GM19328 (cell line): ENCODE measurements around the gene GABBR2.
"Not testable (repeated sequence)": the region's sequence is repeated elsewhere in the genome, so short reads cannot be mapped to it uniquely, and the experiment has no call there.

Source experiments
- ATAC-seq: cut with Tn5 transposase; IDR thresholded peaks from one replicate; pipeline ENCODE4 v1.9.1; 2021; ENCODE audit warnings: mild to moderate bottlenecking, moderate library complexity; ENCODE audit not compliant: unreplicated experiment

GABBR2 gene

DNA sequence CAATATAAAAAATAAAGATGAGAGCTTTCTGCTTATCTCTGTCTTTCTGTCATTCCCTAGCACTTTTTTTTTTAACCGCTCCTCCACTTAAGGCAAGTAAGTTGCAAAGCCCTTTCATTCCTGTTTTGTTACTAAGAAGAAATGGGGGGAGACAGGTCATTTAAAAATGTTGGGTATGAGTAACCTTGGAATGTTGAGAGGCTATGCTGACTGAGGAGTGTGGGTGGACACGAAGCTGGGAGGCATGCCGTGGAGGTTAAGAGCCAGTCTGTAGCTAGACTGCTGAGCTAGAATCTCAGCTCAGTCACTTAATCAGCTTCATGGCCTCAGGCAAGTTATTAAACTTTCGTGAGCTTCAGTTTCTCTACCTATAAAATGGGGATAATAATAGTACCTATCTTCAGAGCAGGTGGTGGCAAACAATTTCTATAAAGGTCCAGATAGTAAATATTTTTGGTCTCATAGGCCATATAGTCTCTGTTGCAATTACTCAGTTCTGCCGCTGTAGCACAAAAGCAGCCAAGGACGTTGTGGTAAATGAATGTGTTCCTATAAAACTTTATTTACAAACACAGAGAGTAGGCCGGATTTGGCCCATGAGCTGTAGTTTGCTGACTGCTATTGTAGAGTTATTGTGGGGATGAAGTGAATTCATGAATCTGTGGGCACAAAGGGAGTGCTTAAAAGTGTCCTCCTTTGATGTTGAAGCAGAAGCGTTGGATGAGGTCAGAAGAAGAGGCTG lies 220.0 kb downstream of the GABBR2 start:
- ATAC-seq: no peak

DNA sequence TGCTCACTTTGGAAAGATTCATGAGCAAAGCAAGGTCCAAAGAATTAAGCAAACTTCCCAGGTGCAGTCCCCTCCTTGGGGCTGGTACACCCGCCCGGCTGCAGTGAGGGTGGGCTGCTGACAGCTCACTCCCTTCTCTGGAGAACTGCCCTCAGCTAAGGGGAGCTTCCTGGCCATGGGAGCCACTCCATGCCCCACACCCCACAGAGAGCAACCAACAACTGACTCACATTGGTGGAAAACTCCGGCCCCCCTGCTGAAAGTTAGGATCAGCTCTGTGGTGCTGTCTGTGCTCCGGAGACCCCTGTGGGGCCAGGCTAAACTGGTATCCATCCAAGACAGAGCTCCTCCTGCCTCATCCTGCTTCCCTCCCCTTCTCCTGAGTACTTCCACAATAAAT lies 223.0 kb downstream of the GABBR2 start:
- no peak for ATAC-seq

DNA sequence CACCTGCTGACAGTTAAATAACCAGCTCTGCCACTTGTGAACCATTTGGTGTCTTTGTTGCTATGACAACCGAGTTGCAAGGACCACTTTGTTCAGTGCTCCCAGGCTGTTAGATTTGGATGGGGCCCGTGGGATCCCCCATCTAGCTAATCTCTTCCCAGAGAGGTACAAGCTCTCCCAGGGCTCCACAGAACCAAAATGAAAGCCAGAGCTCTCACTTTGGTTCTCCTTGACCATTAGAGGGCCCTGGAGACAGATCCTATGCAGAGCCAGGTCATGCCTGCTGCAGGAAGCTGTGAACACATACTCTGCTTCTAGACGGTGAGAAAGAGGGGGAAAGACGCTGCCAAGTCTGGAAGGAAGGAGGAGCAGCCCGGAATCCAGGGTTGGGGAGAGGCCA lies 224.6 kb downstream of the GABBR2 start:
- no peak for ATAC-seq

DNA sequence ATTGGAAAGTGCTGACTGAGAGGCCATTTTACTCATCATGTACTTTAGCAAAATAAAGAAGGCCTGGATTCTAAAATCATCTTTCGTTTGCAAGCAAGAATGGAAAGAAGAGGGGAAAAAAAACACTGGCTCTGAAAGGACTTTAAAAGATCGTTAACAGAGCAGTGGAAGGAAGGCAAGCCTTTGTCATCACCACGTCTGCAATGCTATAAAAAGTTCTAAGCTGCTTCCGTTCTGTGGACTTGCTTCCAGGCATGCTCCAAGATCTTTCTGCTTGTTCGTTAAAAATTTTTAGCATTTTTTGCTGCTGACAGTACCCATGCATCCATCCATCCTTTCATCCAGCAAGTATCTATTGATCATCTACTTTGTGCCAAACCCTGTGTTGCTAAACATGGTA lies 226.5 kb downstream of the GABBR2 start:
- ATAC-seq: no peak

DNA sequence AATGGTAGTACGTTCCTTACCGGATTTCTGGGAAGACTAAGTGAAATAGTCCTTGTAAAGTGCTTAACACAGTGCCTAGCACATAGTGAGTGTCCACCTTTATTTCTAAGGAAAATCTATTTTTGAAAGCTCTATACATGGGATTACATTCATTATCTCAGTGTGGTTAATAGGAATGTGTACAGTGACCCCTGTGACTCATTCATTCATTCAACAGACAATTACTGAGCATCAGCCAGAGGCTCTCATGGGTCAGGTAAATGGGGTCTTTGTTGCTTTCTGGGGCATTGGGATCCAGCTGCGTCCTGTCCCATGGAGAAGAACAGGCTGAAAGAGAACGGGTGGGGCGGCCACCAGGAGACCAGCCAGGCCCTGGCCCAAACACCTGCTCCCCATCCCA lies 227.1 kb downstream of the GABBR2 start:
- no peak for ATAC-seq

DNA sequence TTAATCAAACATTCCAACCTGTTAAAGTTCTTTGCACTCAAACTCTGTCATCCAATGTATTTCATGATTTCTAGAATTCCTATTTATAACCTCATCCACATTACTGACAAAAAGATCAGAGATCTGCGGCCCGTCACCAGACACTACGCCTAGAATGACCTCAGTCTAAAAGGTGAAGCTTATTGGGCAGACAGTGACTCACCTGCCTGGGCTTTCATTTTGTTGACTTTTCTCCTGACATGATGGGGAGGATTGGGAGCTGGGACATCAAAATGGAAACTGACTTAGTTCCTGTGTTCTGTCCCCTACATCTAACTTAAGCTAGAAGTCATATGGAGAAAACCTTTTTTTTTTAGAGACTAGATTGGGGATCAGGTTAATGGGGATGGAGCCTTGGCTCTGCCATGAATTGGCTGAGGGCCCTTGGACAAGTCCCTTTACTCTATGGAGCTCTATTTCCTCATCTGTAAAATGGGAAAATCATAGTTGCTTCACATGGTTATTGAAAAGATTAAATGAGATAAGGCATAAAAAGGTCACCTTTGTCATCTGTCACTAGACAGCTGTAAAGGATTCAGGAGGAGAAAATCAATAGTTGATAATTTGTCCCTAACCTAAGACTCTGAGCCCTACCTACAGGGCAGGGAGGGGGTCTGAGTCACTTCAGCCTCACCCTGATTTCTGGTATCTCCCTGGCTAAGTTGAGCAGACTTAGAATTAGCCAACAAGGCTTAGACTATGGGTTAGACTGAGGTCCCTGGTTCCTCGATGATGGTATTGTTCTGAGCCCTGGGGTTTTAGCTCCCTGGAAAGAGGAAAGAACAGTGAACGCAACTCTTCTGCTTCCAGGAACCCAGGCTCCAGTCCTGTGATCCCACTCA lies 228.5 kb downstream of the GABBR2 start:
- no peak for ATAC-seq

DNA sequence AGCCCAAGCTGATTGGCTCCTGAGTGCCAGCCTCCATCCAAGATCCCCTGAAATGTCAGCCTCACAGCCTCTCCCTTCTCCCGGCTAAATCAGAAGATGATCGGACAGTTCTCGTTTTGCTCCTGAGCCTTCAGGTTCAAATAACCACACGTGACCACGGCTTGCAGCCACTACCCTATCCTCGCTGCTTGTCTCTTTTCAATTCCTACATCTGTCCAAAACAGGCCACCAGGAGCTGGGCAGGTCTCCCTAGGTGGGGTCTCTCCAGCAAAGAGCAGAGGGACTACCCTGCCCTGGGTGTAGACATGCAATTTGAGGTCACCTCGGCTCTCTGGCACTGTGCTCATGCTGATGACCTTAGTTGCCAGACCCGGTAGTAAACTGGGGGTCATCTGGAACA lies 229.3 kb downstream of the GABBR2 start:
- ATAC-seq: no peak

DNA sequence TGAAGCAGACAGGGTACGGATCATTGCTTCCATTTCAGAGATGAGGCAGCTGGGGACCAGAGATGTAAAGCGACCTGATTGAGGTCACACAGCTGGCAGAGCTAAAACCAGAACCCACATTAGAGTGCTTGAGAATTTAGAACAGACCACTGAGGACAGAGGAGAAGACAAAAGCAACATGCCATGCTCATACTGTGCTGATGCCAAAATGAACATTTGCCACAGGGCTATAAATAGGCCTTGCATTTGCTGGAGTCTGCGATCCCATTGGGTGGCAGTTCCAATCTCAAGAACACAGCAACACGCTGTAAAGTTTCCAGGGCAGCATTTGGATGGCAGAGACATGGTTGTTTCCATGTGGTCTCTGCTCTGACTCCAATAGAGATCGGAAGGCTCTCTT lies 230.9 kb downstream of the GABBR2 start:
- ATAC-seq: no peak

DNA sequence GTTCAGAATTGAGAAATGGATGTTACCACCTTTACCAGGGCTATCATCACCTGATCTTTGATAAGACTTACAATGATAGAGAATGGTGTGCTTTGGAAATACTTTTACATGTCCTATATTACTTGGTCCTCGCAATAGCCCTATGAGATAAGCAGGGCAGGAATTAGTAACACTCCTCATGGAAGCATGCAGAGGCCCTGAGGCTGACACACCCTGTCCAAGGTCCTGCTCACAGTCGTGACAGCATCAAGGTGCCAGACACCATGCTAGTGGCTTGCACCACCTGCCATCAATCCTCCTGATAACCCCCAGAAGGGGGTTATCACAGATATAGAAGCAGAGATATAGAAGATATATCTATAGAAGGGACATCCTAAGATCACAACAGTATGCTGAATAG lies 236.5 kb downstream of the GABBR2 start:
- no peak for ATAC-seq

DNA sequence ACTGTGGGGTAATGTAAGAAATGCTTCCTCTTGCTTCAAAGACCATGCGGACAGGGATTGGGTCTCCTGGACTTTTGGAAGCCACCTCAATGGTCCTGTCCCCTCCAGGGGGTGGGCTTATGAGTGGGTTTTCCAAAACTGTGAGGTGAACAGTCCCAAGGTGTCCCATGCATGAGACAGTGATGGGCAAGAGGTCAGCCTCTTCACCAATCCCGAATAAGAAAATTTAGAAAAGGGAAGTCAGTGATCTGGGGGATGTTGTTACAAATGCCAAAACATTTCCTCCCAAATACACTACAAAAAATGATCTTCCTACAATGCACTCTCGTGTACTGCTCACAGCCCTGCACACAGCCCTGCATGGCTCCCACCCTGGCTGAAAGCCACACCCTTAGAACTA lies 237.6 kb downstream of the GABBR2 start:
- no peak for ATAC-seq

DNA sequence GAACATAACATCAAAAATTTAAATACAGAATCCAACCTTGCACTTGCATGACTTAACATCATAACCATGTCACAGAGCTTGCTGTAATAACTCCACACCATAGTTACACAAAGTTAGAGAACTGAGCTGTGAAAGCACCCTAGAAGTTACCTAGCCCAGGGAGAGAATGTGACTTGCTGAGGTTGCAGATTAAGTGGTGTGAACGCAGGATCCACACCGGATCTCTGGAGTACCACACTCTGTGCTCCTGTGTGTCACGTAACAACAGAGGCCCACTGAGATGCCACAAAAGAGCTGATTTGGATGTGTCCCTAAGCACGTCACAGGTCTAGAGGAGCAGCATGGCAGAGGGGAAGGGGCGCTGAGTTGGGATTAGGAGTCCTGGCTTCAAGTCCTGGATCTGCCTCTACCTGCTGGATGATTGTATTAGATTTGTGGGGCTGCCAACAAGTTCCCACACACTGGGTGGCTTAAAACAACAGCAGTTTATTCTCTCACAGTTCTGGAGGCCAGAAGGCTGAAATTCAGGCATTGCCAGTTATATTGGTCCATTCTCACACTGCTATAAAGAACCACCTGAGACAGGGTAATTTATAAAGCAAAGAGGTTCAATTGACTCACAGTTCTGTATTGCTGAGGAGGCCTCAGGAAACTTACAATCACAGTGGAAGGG lies 240.0 kb downstream of the GABBR2 start:
- no peak for ATAC-seq

DNA sequence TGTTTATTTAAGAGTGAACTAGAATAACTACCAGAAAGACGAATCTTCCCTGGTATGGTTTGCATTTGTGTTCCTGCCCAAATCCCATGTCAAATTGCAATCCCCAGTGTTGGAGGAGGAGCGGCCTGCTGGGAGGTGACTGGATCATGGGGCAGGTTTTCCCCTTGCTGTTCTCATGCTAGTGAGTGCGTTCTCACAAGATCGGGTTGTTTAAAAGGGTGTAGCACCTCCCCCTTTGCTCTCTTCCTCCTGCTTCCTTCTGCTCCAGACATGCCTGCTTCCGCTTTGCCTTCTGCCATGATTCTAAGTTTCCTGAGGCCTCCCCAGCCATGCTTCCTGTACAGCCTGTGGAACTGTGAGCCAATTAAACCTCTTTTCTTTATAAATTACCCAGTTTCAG lies 242.9 kb downstream of the GABBR2 start:
- no peak for ATAC-seq

DNA sequence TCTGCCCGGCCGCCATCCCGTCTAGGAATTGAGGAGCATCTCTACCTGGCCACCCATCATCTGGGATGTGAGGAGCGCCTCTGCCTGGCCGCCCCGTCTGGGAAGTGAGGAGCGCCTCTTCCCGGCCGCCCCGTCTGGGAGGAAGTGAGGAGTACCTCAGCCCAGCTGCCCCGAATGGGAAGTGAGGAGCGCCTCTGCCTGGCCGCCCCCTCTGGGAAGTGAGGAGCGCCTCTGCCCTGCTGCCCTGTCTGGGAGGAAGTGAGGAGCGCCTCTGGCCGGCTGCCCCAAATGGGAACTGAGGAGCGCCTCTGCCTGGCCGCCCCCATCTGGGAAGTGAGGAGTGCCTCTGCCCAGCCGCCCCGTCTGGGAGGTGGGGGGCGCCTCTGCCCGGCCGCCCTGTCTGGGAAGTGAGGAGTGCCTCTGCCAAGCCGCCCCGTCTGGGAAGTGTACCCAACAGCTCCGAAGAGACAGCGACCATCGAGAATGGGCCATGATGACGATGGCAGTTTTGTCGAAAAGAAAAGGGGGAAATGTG lies 244.5 kb downstream of the GABBR2 start:
- not testable (repeated sequence) for ATAC-seq

DNA sequence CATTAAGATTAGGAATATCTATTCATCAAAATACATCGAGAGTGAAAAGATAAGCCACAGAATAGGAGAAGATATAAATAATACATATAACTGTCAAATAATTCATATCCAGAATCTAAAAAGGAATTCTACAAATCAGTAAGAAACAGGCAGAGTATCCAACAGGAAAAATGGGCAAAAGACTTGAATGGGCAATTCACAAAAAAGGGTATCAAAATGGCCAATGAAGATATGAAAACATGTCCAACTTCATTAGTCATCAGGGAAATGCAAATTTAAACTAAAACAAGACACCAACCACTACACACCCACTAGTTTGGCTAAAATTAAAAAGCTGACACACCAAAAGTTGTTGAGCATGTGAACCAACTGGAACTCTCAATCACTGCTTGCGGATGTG lies 246.4 kb downstream of the GABBR2 start:
- no peak for ATAC-seq

DNA sequence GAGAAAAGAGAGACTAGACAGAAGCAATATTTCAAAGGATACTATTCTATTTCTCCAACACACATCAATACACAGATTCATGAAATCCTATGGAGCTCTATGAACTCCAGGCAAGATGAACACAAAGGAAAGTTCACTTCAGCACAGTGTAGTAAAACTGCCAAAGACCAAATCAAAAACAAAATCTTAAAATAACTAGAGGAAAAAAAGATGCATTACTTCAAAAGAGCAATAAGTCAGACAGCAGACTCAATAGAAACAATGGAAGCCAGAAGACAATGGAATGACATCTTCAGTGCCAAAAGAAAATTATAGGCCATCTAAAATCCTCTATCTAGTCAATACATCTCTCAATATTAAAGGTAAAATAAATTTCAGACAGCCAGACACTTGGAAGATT lies 248.0 kb downstream of the GABBR2 start:
- no peak for ATAC-seq

DNA sequence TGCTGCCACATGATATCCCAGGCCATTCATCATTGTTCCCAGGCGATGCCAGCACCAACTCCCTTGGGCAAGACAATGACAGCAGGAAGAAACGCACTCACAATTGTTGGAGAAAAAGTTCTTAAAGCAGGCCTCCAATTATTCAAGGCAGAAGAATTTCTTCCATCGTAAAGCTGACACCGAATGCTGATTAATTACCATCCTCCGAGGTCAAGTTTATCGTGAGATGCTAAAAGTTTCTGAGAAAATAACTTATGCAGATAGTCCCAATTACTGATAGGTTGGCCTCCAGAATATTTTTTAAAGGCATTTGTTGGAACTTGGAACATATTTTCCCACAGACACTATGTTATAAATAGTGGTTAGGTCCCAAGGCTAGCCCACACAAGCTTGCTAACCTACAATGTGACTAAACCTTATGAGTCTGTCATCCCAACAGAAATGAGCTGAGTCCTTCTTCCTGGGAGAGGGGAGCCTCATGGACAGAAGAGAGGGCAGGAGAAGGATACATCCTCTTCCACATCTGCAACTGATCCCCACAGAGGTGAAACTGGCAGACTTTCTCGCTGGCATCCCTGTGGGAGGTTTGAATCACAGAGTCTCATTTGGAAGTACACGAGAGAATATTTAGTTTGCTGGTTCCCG lies 250.9 kb downstream of the GABBR2 start:
- ATAC-seq: no peak

DNA sequence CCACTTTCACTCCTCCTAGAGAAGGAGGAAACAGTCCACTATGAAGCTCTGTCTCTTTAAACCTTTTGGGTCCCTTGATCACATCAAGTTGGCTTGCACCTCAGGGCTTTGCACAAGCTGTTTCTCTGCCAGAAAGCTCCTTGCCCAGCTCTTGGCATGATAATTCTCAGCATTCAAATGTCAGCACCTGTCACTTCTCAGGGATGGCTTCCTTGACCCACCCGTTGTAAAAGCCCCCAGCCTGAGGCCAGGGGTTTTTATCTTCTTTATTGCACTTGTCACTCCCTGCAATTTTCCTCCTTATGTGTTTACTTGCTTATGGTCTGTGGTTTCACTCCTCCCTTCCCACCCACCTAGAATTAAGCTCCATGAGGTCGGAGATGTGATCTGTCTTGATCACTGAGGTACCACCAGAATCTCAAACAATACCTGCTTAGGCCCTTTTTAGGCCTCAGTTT lies 252.6 kb downstream of the GABBR2 start:
- ATAC-seq: no peak

DNA sequence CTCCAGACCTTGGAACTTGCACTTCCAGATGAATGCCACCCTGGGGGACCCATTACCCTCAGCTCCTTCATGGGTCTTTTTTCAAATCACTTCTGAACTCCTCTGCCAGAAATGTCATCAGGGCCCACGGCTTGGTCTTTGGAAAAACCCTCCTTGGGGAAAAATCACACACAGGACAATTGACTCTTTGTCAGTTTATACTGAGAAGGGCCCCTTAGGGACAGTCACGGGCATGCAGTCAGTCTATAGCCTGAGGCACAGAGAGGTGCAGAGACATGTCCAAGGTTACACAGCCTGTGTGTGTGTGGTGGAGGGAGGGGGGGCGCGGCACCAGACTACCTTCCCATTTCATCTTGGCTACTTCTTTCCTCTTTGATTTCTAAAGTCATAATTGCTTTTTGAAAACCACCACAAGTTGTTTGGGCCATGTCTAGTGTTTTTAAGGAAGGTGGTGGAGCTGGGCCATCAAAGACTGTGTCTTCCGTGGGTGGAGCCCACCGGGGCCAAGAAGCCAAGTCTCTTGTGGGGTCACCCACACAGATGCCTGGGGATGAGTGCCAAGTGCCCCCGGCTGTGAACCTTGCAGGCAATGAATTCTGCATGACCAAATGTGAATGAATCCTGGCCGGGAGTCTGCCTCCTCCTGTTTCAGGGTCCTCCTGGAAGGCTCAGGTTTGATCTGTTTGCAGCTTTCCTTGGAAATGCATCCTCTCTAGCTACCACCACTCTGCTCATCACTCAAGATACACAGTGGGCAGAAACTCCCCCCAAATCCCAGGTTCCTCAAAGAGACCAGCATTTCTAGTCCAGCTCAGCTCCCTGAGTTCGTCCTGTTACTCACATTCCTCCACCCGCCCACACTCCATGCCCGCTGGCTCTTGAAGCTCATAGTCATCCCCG lies 253.2 kb downstream of the GABBR2 start:
- no peak for ATAC-seq

DNA sequence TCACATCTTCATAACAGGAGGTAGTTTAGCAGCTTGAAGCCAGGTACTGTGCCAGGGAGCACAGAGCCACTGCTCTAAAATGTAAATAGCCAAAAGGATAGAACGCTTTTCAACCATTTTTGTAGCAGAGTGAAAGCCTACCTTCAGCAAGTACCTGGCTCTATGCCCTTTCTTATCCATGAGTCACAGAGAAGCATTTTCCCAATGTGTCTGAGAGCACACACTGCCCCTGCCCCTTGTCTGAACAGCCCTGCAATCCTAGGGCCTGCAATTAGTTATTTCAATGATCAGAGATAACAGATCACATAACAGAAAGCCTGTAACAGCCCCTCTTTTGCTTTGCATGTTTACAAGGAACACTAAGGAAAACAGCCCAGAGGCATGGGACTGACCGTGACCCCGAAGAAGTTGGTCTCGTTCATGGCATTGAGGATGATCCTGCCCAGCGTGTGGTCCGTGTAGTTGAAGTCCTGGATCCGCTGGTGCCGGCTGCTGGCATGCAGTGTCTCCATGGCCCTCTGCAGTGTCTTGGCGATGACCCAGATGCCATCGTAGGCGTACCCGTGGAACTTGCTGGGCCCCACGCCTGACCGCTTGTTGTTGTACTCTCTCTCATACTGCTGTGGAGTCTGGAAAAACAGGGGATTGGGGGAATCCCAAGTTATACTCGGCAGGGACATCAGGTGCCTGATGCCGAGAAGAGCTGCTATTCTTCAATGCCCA lies 255.0 kb downstream of the GABBR2 start:
- ATAC-seq: no peak
